ENCODE measurements around the gene WFS1.

Gene WFS1

DNA sequence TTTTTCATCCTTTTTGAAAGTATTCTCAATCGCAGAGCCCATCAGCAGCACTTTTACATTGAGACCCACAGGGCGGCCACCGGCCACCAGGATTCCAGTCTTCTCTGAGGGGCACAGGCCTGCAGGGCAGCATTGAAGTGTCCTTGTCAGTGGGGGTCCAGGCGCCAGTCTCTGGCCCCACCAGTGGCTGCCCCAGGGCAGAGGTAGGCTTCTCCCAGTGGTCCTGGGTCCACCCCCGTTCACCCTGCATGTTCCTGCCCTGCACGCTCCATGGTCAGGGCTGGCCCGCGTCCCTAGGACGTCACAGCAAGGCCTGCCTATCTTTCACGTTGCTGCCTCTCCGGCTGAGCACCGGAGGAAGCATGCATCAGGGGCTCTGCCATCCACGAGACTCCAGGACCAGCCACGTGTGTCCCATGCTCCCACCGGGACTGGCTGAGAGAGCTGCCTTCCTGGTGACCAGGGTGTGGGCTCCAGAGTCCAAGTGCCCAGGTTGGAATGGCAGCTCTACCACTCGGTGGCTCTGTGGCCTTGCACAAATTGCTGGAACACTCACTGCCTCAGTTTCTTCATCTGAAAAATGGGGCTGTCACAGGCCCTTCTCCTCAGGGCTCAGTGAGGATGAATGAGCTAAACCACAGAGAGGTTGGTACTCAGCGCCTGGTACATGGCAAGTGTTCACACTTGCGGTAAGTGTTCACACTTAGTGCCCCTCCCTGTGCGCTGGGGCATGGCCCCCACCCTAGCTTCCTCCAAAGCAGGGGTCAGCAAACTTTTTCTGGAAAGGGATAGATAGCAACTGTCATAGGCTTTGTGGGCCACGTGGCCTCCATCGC, 38.6 kb upstream of the WFS1 start:
- Histone ChIP-seq H3K79me2 (ENCODE audit: insufficient read depth, low read length) (no peaks in the 10 kb centered on the region), H3K4me3 (ENCODE audit: insufficient read depth, low read length, poor library complexity, severe bottlenecking) (no peak overlapping the region), H3K4me2 (ENCODE audit: low read depth, low read length, poor library complexity, severe bottlenecking) (no peak overlapping the region), H3K9ac (ENCODE audit: low read length) (no peak overlapping the region), H3F3A (ENCODE audit: insufficient read depth) (no peaks in the 10 kb centered on the region), H4K20me1 (ENCODE audit: low read depth, low read length) (no peaks in the 10 kb centered on the region), H3K27ac (ENCODE audit: low read depth, low read length) (no peak overlapping the region), H3K36me3 (ENCODE audit: low read length) (no peaks in the 10 kb centered on the region), H3K9me2 (replicated peaks; ENCODE audit: insufficient read depth, low read length) (no peaks in the 10 kb centered on the region), H3K27me3 (ENCODE audit: low read length) (no peaks in the 10 kb centered on the region), H3K9me3 (ENCODE audit: insufficient read depth, low read length) (no peaks in the 10 kb centered on the region), H2AFZ (ENCODE audit: low read depth, low read length, severe bottlenecking) (no peak overlapping the region)
- no peak for TF ChIP-seq EZH2phosphoT487 (conservative IDR thresholded peaks at IDR 0.05; ENCODE audit: low read length)
- TF ChIP-seq, protein P1, sequence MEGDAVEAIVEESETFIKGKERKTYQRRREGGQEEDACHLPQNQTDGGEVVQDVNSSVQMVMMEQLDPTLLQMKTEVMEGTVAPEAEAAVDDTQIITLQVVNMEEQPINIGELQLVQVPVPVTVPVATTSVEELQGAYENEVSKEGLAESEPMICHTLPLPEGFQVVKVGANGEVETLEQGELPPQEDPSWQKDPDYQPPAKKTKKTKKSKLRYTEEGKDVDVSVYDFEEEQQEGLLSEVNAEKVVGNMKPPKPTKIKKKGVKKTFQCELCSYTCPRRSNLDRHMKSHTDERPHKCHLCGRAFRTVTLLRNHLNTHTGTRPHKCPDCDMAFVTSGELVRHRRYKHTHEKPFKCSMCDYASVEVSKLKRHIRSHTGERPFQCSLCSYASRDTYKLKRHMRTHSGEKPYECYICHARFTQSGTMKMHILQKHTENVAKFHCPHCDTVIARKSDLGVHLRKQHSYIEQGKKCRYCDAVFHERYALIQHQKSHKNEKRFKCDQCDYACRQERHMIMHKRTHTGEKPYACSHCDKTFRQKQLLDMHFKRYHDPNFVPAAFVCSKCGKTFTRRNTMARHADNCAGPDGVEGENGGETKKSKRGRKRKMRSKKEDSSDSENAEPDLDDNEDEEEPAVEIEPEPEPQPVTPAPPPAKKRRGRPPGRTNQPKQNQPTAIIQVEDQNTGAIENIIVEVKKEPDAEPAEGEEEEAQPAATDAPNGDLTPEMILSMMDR (IDR thresholded peaks at IDR 0.05; ENCODE audit: insufficient read depth, low read length, poor library complexity, severe bottlenecking), result no peak

DNA sequence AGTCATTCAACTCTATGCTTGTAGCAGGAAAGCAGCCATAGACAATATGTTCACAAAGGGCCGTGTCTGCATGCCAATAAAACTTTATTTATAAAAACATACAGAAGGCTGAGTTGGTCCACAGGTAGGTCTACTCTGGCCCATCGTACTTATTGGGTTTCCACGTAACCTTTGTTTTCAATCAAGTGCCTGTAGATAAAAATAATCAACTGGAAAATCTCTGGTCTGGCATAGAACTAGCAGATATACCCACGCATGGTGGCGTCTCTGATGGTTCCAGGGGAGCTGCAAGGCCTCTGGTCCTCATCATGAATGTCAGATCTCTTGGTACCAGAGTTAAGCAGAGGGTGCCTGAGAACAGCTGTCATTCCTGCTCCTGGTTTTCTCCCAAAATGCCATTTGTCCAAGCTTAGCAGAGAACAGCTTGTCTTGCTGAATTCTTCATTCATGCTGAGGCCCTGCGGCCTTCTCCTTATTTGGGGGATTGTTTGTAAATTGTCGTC, 37.9 kb upstream of the WFS1 start:
- no peaks in the 10 kb centered on the region for H3K9me2 ChIP-seq (replicated peaks; ENCODE audit: insufficient read depth, low read length)
- no peaks in the 10 kb centered on the region for H3K27me3 ChIP-seq (ENCODE audit: low read length)
- no peaks in the 10 kb centered on the region for H3K79me2 ChIP-seq (ENCODE audit: insufficient read depth, low read length)
- H3K4me3 ChIP-seq (ENCODE audit: insufficient read depth, low read length, poor library complexity, severe bottlenecking), result no peak overlapping the region
- no peak overlapping the region for H3K4me2 ChIP-seq (ENCODE audit: low read depth, low read length, poor library complexity, severe bottlenecking)
- no peaks in the 10 kb centered on the region for H3F3A ChIP-seq (ENCODE audit: insufficient read depth)
- no peak overlapping the region for H2AFZ ChIP-seq (ENCODE audit: low read depth, low read length, severe bottlenecking)
- TF ChIP-seq EZH2phosphoT487 (conservative IDR thresholded peaks at IDR 0.05; ENCODE audit: low read length), result no peak
- TF ChIP-seq, protein P1 (IDR thresholded peaks at IDR 0.05; ENCODE audit: insufficient read depth, low read length, poor library complexity, severe bottlenecking), result no peak
- no peak overlapping the region for H3K9ac ChIP-seq (ENCODE audit: low read length)
- H3K27ac ChIP-seq (ENCODE audit: low read depth, low read length), result no peak overlapping the region
- no peaks in the 10 kb centered on the region for H3K36me3 ChIP-seq (ENCODE audit: low read length)
- no peaks in the 10 kb centered on the region for H4K20me1 ChIP-seq (ENCODE audit: low read depth, low read length)
- H3K9me3 ChIP-seq (ENCODE audit: insufficient read depth, low read length), result no peaks in the 10 kb centered on the region

DNA sequence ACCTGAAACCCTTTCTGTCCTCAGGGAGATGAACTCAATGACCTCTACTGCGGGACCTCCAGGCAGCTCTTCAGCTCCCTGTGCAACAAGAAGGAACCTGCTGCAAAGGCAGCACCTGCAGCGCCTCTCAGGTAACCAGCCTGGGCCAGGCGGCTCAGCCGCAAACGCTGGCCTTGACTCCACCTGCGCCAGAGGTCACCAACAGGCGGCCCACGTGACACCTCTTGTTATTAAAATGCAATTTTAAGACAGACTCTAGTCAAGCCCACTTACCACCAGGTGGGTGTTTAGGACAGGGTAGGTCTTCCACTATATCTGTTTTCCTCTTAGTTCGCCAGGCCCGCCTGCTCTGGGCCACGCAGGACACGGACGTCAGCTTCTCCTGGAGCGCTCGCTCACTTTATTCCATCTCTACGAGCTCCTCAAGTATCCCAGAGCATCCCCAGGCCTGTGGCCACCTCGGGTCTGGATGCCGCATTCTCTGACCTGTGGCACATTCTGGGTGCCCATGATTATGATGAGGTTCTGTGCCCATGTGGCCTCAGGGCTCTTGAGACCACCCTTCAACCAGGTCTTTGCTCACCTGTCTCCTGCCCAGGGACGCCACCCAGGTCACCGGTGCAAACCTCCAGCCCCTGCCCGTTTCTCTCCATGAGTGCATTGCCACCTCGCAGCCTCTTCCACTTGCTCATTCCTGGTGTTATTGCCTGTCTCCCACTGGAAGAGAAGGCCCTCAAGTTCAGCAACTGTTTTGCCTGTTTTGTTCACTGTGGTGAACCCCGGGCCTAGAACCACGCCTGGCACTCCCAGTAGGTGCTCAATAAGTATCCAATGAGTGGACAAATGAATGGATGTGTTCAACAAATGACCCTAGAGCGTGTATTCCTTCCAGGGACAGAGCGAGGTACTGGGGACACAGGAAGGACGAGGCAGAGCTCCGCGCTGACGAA, 36.5 kb upstream of the WFS1 start:
- no peak for TF ChIP-seq EZH2phosphoT487 (conservative IDR thresholded peaks at IDR 0.05; ENCODE audit: low read length)
- H2AFZ ChIP-seq (ENCODE audit: low read depth, low read length, severe bottlenecking), result no peak overlapping the region
- no peaks in the 10 kb centered on the region for H4K20me1 ChIP-seq (ENCODE audit: low read depth, low read length)
- H3K4me2 ChIP-seq (ENCODE audit: low read depth, low read length, poor library complexity, severe bottlenecking), result no peak overlapping the region
- H3K79me2 ChIP-seq (ENCODE audit: insufficient read depth, low read length), result no peaks in the 10 kb centered on the region
- no peak overlapping the region for H3K4me3 ChIP-seq (ENCODE audit: insufficient read depth, low read length, poor library complexity, severe bottlenecking)
- H3K9me2 ChIP-seq (replicated peaks; ENCODE audit: insufficient read depth, low read length), result no peaks in the 10 kb centered on the region
- no peak overlapping the region for H3K9ac ChIP-seq (ENCODE audit: low read length)
- no peaks in the 10 kb centered on the region for H3K27me3 ChIP-seq (ENCODE audit: low read length)
- no peaks in the 10 kb centered on the region for H3K36me3 ChIP-seq (ENCODE audit: low read length)
- H3K27ac ChIP-seq (ENCODE audit: low read depth, low read length), result no peak overlapping the region
- H3K9me3 ChIP-seq (ENCODE audit: insufficient read depth, low read length), result no peaks in the 10 kb centered on the region
- H3F3A ChIP-seq (ENCODE audit: insufficient read depth), result no peaks in the 10 kb centered on the region
